ENCODE data around the gene LHX1. TPM values are rescaled to one million over a fixed set of nuclear protein-coding genes. Genes with fewer than 3 reads are reported as not detected.

The LHX1 gene
- polyA plus RNA-seq, 3 donors: not detected

DNA sequence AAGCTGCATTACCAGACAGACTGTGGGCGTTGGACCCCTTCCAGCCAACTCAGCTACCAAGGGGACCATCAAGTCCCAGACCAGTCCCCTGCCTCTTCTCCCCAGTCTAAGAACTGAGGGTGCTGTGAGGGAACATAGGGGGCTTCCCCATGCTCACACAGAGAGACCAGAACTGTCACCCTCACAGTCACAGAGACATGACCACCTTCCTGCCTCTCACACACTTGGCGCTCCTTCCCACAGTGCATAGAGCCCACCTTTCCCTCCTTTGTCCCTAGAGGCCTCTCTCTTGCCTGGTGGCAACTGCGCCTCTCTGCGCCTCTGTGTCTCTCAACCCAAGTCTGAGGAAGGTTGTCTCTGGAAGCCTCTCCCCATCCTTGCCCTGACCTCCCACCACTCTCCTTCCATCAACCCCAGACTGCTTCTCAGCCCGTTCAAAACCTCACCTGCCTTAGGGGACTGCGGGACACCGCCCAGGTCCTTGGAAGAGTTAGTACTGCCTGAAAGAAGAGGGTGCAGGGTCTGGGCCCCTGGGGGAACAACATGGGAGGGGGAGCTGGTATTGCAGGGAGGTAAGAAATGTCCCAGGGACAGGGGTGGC lies 6.1 kb upstream of the LHX1 start:
- no peak overlapping the region for H3K27ac Mint-ChIP-seq
- H3K79me2 ChIP-seq (ENCODE audit: insufficient read depth, low read length): no peaks in the 10 kb centered on the region
- TF ChIP-seq, protein P1, sequence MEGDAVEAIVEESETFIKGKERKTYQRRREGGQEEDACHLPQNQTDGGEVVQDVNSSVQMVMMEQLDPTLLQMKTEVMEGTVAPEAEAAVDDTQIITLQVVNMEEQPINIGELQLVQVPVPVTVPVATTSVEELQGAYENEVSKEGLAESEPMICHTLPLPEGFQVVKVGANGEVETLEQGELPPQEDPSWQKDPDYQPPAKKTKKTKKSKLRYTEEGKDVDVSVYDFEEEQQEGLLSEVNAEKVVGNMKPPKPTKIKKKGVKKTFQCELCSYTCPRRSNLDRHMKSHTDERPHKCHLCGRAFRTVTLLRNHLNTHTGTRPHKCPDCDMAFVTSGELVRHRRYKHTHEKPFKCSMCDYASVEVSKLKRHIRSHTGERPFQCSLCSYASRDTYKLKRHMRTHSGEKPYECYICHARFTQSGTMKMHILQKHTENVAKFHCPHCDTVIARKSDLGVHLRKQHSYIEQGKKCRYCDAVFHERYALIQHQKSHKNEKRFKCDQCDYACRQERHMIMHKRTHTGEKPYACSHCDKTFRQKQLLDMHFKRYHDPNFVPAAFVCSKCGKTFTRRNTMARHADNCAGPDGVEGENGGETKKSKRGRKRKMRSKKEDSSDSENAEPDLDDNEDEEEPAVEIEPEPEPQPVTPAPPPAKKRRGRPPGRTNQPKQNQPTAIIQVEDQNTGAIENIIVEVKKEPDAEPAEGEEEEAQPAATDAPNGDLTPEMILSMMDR (IDR thresholded peaks at IDR 0.05): no peak
- no peak overlapping the region for H2AFZ ChIP-seq (ENCODE audit: insufficient read depth, low read depth, low read length, poor library complexity, severe bottlenecking)
- 69% methylated on average over 3 of the region's 7 CpGs for WGBS (ENCODE audit: insufficient coverage)
- H3K9me3 ChIP-seq (replicated peaks in 1 of 2; ENCODE audit: control insufficient read depth in 1 of 2, insufficient read depth in 1 of 2, low read length in 2 of 2): peaks cover 3 to 52% of the 10 kb centered on the region in 2 donors
- H3K9me3 Mint-ChIP-seq: peaks cover 0 to 52% (median 48%) of the 10 kb centered on the region in 7 donors
- no peak for DNase-seq
- H3K4me1 ChIP-seq (ENCODE audit: control insufficient read depth in 1 of 2, insufficient read depth in 2 of 2, low read length in 2 of 2): peaks cover 60 to 61% of the 10 kb centered on the region in 2 donors
- no peaks in the 10 kb centered on the region for H3K36me3 ChIP-seq (replicated peaks in 1 of 2; ENCODE audit: control insufficient read depth in 1 of 2, insufficient read depth in 2 of 2, low read length in 2 of 2)
- peaks cover 62% of the 10 kb centered on the region for H3K4me1 Mint-ChIP-seq
- no peak overlapping the region for H3K4me3 ChIP-seq (replicated peaks in 1 of 3; ENCODE audit: low read depth in 2 of 3, low read length in 3 of 3)
- peak overlapping the region; percentile 12 to 95 for H3K4me3 Mint-ChIP-seq
- intact Hi-C loops (cut with micrococcal nuclease): loop anchor here in 1 of 2 donors (10.0 kb wide), 1 partner anchor 1436 kb away; no protein-coding TSS in a partner anchor
- peaks cover 78 to 86% (median 84%) of the 10 kb centered on the region in 3 donors for H3K27me3 Mint-ChIP-seq (ENCODE audit: low read depth in 3 of 3)
- no peaks in the 10 kb centered on the region for H4K20me1 ChIP-seq (ENCODE audit: insufficient read depth, low read length)
- no peak overlapping the region for H3K4me2 ChIP-seq (replicated peaks; ENCODE audit: extremely low read depth, low read length, poor library complexity, severe bottlenecking)
- no peak overlapping the region for H3K9ac ChIP-seq (ENCODE audit: insufficient read depth, low read length, poor library complexity, severe bottlenecking)
- peaks cover 26 to 38% of the 10 kb centered on the region in 2 donors for H3K36me3 Mint-ChIP-seq
- H3K27me3 ChIP-seq (ENCODE audit: control insufficient read depth in 2 of 2, insufficient read depth in 2 of 2, low read length in 2 of 2): peaks cover 74 to 85% of the 10 kb centered on the region in 2 donors
- H3K27ac ChIP-seq (ENCODE audit: low read depth in 1 of 2, low read length in 2 of 2): no peak overlapping the region

DNA sequence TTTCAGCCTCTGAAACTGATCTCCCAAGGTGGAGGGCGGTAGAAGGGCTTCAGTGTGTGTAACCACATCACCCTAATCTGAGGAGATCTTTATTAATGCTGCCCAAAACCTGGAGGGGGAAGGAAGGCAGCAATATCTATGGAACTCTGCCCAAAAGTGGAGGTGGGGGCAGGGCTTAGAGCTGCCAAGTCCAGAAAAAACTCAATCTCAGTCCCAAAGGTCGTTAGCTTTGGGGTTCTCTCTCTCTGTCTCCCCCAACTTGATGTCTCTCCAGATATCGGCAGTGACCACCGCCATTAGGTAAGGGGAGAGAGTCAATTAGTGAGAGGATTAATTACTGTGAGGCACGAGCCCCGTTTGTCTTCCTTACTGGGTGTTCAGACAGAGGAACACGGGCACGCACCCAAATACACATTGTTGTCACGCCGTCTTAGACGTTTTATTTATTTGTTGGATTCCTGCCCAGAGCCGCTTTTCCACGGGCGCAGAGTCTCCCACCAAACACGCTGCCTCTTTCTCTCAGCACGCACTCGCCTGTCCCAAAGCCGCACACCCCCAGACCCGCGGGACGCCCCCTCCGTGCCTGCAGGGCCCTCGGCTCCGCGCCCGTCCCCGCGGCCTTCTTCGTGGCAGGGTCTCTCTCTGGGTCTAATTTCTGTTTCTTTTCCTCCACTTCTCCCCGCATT lies 5.4 kb upstream of the LHX1 start:
- peaks cover 3 to 58% of the 10 kb centered on the region in 2 donors for H3K9me3 ChIP-seq (replicated peaks in 1 of 2; ENCODE audit: control insufficient read depth in 1 of 2, insufficient read depth in 1 of 2, low read length in 2 of 2)
- no peaks in the 10 kb centered on the region for H4K20me1 ChIP-seq (ENCODE audit: insufficient read depth, low read length)
- intact Hi-C loops (cut with micrococcal nuclease): loop anchor here (2.0 to 10.0 kb wide), 2 partner anchors 15 to 1437 kb away; no protein-coding TSS in a partner anchor
- Mint-ChIP-seq H3K36me3 (peaks cover 27 to 38% of the 10 kb centered on the region in 2 donors), H3K27ac (peak overlapping the region in 1 of 7 donors; percentile 30), H3K4me1 (peaks cover 68% of the 10 kb centered on the region), H3K9me3 (peaks cover 0 to 54% (median 52%) of the 10 kb centered on the region in 7 donors), H3K27me3 (ENCODE audit: low read depth in 3 of 3) (peaks cover 83 to 88% (median 83%) of the 10 kb centered on the region in 3 donors), H3K4me3 (peak overlapping the region; percentile 74 to 95)
- peak overlapping the region; percentile 46 for H2AFZ ChIP-seq (ENCODE audit: insufficient read depth, low read depth, low read length, poor library complexity, severe bottlenecking)
- TF ChIP-seq, protein P1 (IDR thresholded peaks at IDR 0.05): no peak
- peaks cover 78 to 86% of the 10 kb centered on the region in 2 donors for H3K27me3 ChIP-seq (ENCODE audit: control insufficient read depth in 2 of 2, insufficient read depth in 2 of 2, low read length in 2 of 2)
- H3K4me3 ChIP-seq (replicated peaks in 1 of 3; ENCODE audit: low read depth in 2 of 3, low read length in 3 of 3): peak overlapping the region in 1 of 3 experiments; percentile 55
- no peaks in the 10 kb centered on the region for H3K79me2 ChIP-seq (ENCODE audit: insufficient read depth, low read length)
- H3K36me3 ChIP-seq (replicated peaks in 1 of 2; ENCODE audit: control insufficient read depth in 1 of 2, insufficient read depth in 2 of 2, low read length in 2 of 2): no peaks in the 10 kb centered on the region
- peaks cover 61 to 67% of the 10 kb centered on the region in 2 donors for H3K4me1 ChIP-seq (ENCODE audit: control insufficient read depth in 1 of 2, insufficient read depth in 2 of 2, low read length in 2 of 2)
- 3% methylated on average over 28 of the region's 30 CpGs for WGBS (ENCODE audit: insufficient coverage)
- no peak overlapping the region for H3K9ac ChIP-seq (ENCODE audit: insufficient read depth, low read length, poor library complexity, severe bottlenecking)
- no peak for DNase-seq
- H3K27ac ChIP-seq (ENCODE audit: low read depth in 1 of 2, low read length in 2 of 2): no peak overlapping the region
- H3K4me2 ChIP-seq (replicated peaks; ENCODE audit: extremely low read depth, low read length, poor library complexity, severe bottlenecking): peak overlapping the region; percentile 59
